IMR-90 (cell line): ENCODE data around the gene UBA5. TPM values are rescaled to one million over a fixed set of nuclear protein-coding genes. Genes with fewer than 3 reads are reported as not detected.

Experiments used
- ATAC-seq: fragments of 200-7000 bp; cut with Tn5 transposase; 2 replicates; pipeline ENCODE4 v1.9.1; 2020; ENCODE audit warnings: low read depth, mild to moderate bottlenecking, moderate library complexity
- BruUV-seq: library from RNA; stranded (reverse); fragments of 400-500 nt; replicated peaks from 2 replicates; lab custom pipeline; 2021; lab: Mats Ljungman, UMichigan
- CTCF ChIA-PET: fragments of 300-600 bp; formaldehyde crosslinking; extraction: SDS; loops from one replicate; lab custom pipeline; 2021; ENCODE audit warnings: antibody characterized with exemption; lab: Yijun Ruan, JAX
- POLR2A ChIA-PET: fragments of 300-600 bp; sonication (Branson Sonifier 250); formaldehyde crosslinking; loops from one replicate; lab custom pipeline; 2022; ENCODE audit warnings: antibody characterized with exemption; ENCODE audit not compliant: unreplicated experiment; lab: Charles Lee
- DNase-seq: peaks from one replicate; pipeline ENCODE4 v3.0.0; 2013
- H2AFZ ChIP-seq: replicated peaks from 2 replicates; pipeline ENCODE3; 2013; ENCODE audit warnings: low read length, mild to moderate bottlenecking; ENCODE audit not compliant: poor library complexity
- H2AK5ac ChIP-seq: 2 replicates; pipeline ENCODE4 v1.6.1; 2013; ENCODE audit warnings: low read depth, low read length, inconsistent platforms
- H2AK9ac ChIP-seq: replicated peaks from 2 replicates; pipeline ENCODE3; 2013; ENCODE audit warnings: mild to moderate bottlenecking, low read depth, low read length, moderate library complexity; ENCODE audit not compliant: poor library complexity
- H2BK120ac ChIP-seq: 2 replicates; pipeline ENCODE4 v1.6.1; 2013; ENCODE audit warnings: low read depth, low read length, inconsistent platforms
- H2BK15ac ChIP-seq: 3 replicates; pipeline ENCODE4 v1.6.1; 2013; ENCODE audit warnings: low read depth, low read length, inconsistent platforms
- H2BK20ac ChIP-seq: 2 replicates; pipeline ENCODE4 v1.6.1; 2013; ENCODE audit warnings: low read depth, mild to moderate bottlenecking, inconsistent platforms, low read length, moderate library complexity
- H2BK5ac ChIP-seq: 2 replicates; pipeline ENCODE4 v1.6.1; 2013; ENCODE audit warnings: mild to moderate bottlenecking, low read depth, low read length, inconsistent platforms; ENCODE audit not compliant: poor library complexity, severe bottlenecking
- H3K14ac ChIP-seq: replicated peaks from 2 replicates; pipeline ENCODE4 v1.6.1; 2013; ENCODE audit warnings: low read depth, low read length, inconsistent platforms
- H3K18ac ChIP-seq: 2 replicates; pipeline ENCODE4 v1.6.1; 2013; ENCODE audit warnings: low read depth, low read length, control low read depth
- H3K23ac ChIP-seq: 2 replicates; pipeline ENCODE4 v1.6.1; 2013; ENCODE audit warnings: low read depth, low read length, inconsistent platforms
- H3K27ac ChIP-seq: 2 replicates; pipeline ENCODE4 v1.5.1; 2013; ENCODE audit warnings: mild to moderate bottlenecking, control low read depth, low read length; ENCODE audit not compliant: insufficient read depth
- H3K27me3 ChIP-seq: 2 replicates; pipeline ENCODE4 v1.6.1; 2013; ENCODE audit warnings: low read length; ENCODE audit not compliant: control insufficient read depth, insufficient read depth
- H3K36me3 ChIP-seq: 2 replicates; pipeline ENCODE4 v1.6.1; 2013; ENCODE audit warnings: low read length, mixed read lengths; ENCODE audit not compliant: control insufficient read depth, insufficient read depth
- H3K4ac ChIP-seq: 2 replicates; pipeline ENCODE4 v1.6.1; 2013; ENCODE audit warnings: low read depth, low read length, inconsistent platforms
- H3K4me1 ChIP-seq: 2 replicates; pipeline ENCODE4 v1.6.1; 2013; ENCODE audit warnings: low read length, mixed read lengths; ENCODE audit not compliant: control insufficient read depth, insufficient read depth
- H3K4me2 ChIP-seq: 2 replicates; pipeline ENCODE4 v1.6.1; 2013; ENCODE audit warnings: low read depth, mild to moderate bottlenecking, control low read depth, low read length, moderate library complexity
- H3K4me3 ChIP-seq: 2 replicates; pipeline ENCODE4 v1.5.1; 2013; ENCODE audit warnings: low read depth, mild to moderate bottlenecking, control low read depth, low read length, moderate library complexity; ENCODE audit not compliant: insufficient read depth
- H3K56ac ChIP-seq: 2 replicates; pipeline ENCODE4 v1.6.1; 2013; ENCODE audit warnings: low read length, inconsistent platforms; ENCODE audit not compliant: insufficient read depth; ENCODE audit errors: extremely low read depth
- H3K79me1 ChIP-seq, 2 experiments: 2 replicates each; pipeline ENCODE4 v1.6.1; 2013; ENCODE audit warnings: low read length in 2 of 2, inconsistent platforms in 1 of 2, low read depth in 1 of 2
- H3K9ac ChIP-seq: 2 replicates; pipeline ENCODE4 v1.6.1; 2013; ENCODE audit warnings: low read depth, low read length, control low read depth
- H3K9me1 ChIP-seq: 2 replicates; pipeline ENCODE4 v1.6.1; 2013; ENCODE audit warnings: low read length, inconsistent platforms; ENCODE audit not compliant: insufficient read depth
- H3K9me3 ChIP-seq: 2 replicates; pipeline ENCODE4 v1.6.1; 2013; ENCODE audit warnings: low read length; ENCODE audit not compliant: control insufficient read depth, insufficient read depth
- H4K20me1 ChIP-seq: 2 replicates; pipeline ENCODE4 v1.6.1; 2013; ENCODE audit warnings: low read length, inconsistent platforms; ENCODE audit not compliant: insufficient read depth
- H4K5ac ChIP-seq: 2 replicates; pipeline ENCODE4 v1.6.1; 2013; ENCODE audit warnings: mild to moderate bottlenecking, low read depth, low read length, control low read depth
- H4K8ac ChIP-seq, 2 experiments: 2 replicates each; pipeline ENCODE4 v1.6.1; 2013; ENCODE audit warnings: low read depth in 2 of 2, low read length in 2 of 2, control low read depth in 1 of 2, inconsistent platforms in 1 of 2
- H4K91ac ChIP-seq: 2 replicates; pipeline ENCODE4 v1.6.1; 2013; ENCODE audit warnings: low read depth, low read length, inconsistent platforms; ENCODE audit not compliant: insufficient read depth
- BHLHE40 ChIP-seq: fragments of 150-350 bp; IDR thresholded peaks from 2 replicates; pipeline ENCODE4 v1.6.1; 2016; ENCODE audit warnings: mild to moderate bottlenecking, low read depth, low read length
- CEBPB ChIP-seq: IDR thresholded peaks from 2 replicates; pipeline ENCODE4 v1.6.1; 2012; ENCODE audit warnings: low read depth, low read length, improper control_type of control experiment
- CTCF ChIP-seq: conservative IDR thresholded peaks from 2 replicates; pipeline ENCODE4 v1.5.1; 2012; ENCODE audit warnings: mild to moderate bottlenecking, low read depth, low read length, improper control_type of control experiment
- ELK1 ChIP-seq: fragments of 150-350 bp; IDR thresholded peaks from 2 replicates; pipeline ENCODE4 v1.6.1; 2016; ENCODE audit warnings: low read depth, mild to moderate bottlenecking, low read length, moderate library complexity, borderline replicate concordance
- NFE2L2 ChIP-seq: fragments of 150-350 bp; IDR thresholded peaks from 2 replicates; pipeline ENCODE4 v1.6.1; 2016; ENCODE audit warnings: low read depth, mild to moderate bottlenecking, low read length
- POLR2A ChIP-seq: IDR thresholded peaks from 2 replicates; pipeline ENCODE4 v1.6.1; 2012; ENCODE audit warnings: mild to moderate bottlenecking, low read depth, low read length
- RAD21 ChIP-seq: IDR thresholded peaks from 2 replicates; pipeline ENCODE4 v1.6.1; 2012; ENCODE audit warnings: low read length, improper control_type of control experiment
- SMC3 ChIP-seq: fragments of 150-350 bp; IDR thresholded peaks from 2 replicates; pipeline ENCODE4 v1.6.1; 2016; ENCODE audit warnings: low read depth, mild to moderate bottlenecking, antibody characterized with exemption, low read length, moderate library complexity
- WGBS, 2 experiments: methylation state at CpG; one replicate each; pipeline versions ENCODE4 v1.1.5 to v1.1.7; 2013; ENCODE audit warnings: missing lambda C conversion rate in 2 of 2; ENCODE audit not compliant: insufficient read length in 1 of 2; ENCODE audit errors: extremely low coverage in 2 of 2; 5-methylcytosine and 5-hydroxymethylcytosine counted together
- dilution Hi-C: fragments of 300-500 bp; cut with HindIII; formaldehyde crosslinking; loops from one replicate; pipeline ENCODE4 v1.14.3; 2018; ENCODE audit warnings: low sequenced_read_pairs; ENCODE audit not compliant: unreplicated experiment
- in situ Hi-C: fragments of 300-500 bp; cut with MboI; formaldehyde crosslinking; loops from 3 replicates; pipeline ENCODE4 v1.14.3; 2019; ENCODE audit warnings: low sequenced_read_pairs, inconsistent platforms, mixed read lengths
- intact Hi-C: fragments of 100-400 bp; cut with micrococcal nuclease; formaldehyde crosslinking; loops from 2 replicates; pipeline ENCODE4 v1.10.0; 2022
- polyA plus RNA-seq, 3 experiments: library from polyadenylated mRNA; depleted of rRNA; stranded (reverse); fragments of >200 nt; gene quantifications; 2 replicates each; pipeline ENCODE4 v1.2.3, GENCODE V29; 2012; ENCODE audit warnings: low replicate concordance in 1 of 3
- total RNA-seq: library from RNA; depleted of rRNA; stranded (reverse); fragments of >200 nt; gene quantifications from 2 replicates; pipeline ENCODE4 v1.2.3, GENCODE V29; 2012

UBA5 gene
- total and polyA plus RNA-seq, 2 of the 4 experiments (the other 2 are of a cell fraction): 20.3 to 30.4 TPM

- Histone ChIP-seq H3K79me1 (peaks cover 0 to 5% of the 10 kb centered on the region in 2 experiments; a peak in 2 of 4 replicates), H2BK120ac (no peak overlapping the region), H3K4me2 (no peak overlapping the region; the same call in 1 of the 2 replicates), H2BK20ac (no peak overlapping the region), H3K36me3 (no peaks in the 10 kb centered on the region), H3K9me1 (no peaks in the 10 kb centered on the region), H2AK9ac (no peak overlapping the region), H3K9ac (no peak overlapping the region), H4K91ac (no peak overlapping the region), H4K5ac (no peak overlapping the region), H2AFZ (no peak overlapping the region), H2AK5ac (no peak overlapping the region), H3K56ac (no peak overlapping the region), H3K23ac (no peak overlapping the region), H3K4ac (no peak overlapping the region), H3K18ac (no peak overlapping the region), H2BK5ac (no peak overlapping the region), H3K27ac (no peak overlapping the region), H2BK15ac (peak overlapping the region; percentile 44; the same call in 1 of the 3 replicates), H3K4me1 (peaks cover 3% of the 10 kb centered on the region; the same call in 1 of the 2 replicates), H3K14ac (no peak overlapping the region), H3K9me3 (no peaks in the 10 kb centered on the region), H3K27me3 (peaks cover 5% of the 10 kb centered on the region), H4K8ac (no peak overlapping the region), H4K20me1 (no peaks in the 10 kb centered on the region), H3K4me3 (no peak overlapping the region)
- ChIA-PET CTCF (interaction anchor here (0.6 to 1.9 kb wide), 11 partner anchors 9 to 1204 kb away, joined by 3 to 6 read pairs (median 4); no protein-coding TSS in a partner anchor), POLR2A (no interaction called here)
- in situ Hi-C loops (loop anchor here (5.0 to 25.0 kb wide), 3 partner anchors 311 to 1211 kb away; partner anchors contain the start of gene TMEM108), dilution Hi-C loops (no loop called here), intact Hi-C loops (no loop called here)
- ATAC-seq (no peak), DNase-seq (peak; percentile 22)
- TF ChIP-seq RAD21 (peak; percentile 46), POLR2A (no peak), NFE2L2 (no peak), SMC3 (0 out of 2 replicates have a peak, but pooled peaks have one; percentile 21), BHLHE40 (no peak), CTCF (peak; percentile 71), ELK1 (no peak), CEBPB (no peak)
- no TSS peak for BruUV-seq
- WGBS, 2 experiments: no CpG with 5 or more reads among the region's 2 CpGs
These were observed 66.3 kb downstream of the UBA5 start for GRCh38 chr3:132726341-132726823.
